HG03521 (cell line): ENCODE data around the gene CREB3.

Experiments
- ATAC-seq: cut with Tn5 transposase; IDR thresholded peaks from one replicate; pipeline ENCODE4 v1.9.1; 2021; ENCODE audit warnings: mild to moderate bottlenecking, moderate library complexity; ENCODE audit not compliant: unreplicated experiment

CREB3 gene

DNA sequence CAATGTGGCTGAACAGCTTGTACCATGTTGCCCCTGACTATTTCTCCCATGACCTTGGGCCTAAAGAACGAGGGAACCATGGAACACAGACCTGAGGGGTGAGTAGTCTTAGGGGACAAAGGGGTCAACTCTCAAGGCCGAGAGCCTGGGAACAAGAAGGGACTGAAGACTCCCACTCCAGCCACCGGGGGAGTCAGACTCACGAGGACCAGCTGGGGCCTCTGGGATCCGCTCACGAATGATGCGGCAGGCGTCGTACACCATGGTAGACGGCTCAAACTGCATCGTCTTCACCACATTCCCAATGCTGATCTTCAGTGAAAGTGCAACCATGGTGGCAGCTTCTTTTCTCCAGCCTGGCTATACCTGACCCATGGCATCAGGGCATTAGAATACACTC lies 7.1 kb upstream of the CREB3 start:
- ATAC-seq, result no peak

DNA sequence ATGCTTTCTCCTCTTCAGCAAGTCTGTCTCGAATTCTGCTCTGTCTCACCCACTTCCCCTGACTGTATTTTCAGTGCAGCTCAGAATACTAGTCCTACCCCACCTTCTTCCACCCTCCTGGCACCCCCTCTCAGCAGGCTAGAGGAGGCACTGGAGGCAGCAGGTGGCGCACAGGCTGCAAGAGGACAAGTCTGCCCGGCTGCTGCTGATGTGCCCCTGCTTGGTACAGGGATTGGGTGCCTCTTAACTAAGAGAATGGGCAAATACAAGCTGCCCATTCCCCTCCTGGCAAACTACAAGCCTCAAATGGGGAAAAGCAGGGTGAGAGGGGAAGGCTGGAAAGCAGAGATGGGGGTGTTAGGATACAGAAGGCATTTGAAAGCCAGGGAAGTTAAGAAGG lies 5.5 kb upstream of the CREB3 start:
- ATAC-seq, result no peak

DNA sequence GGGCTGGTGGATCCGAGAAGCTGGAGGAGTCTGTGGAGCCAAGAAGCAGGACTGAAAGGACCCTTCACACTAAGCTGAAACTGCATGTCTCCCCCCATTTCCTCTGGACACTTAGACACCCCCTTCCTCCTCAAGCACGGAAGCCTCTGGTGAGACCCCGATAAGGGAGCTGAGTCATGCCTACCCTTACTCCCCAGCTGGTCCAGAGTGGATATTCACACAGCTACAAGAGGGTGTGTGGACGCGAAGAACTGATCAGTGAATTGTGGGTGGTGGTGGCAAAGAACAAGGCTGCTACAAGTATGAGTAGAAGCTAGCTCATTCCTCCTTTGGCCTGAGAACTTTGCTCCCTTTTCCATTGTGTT lies 4.8 kb upstream of the CREB3 start:
- no peak for ATAC-seq

DNA sequence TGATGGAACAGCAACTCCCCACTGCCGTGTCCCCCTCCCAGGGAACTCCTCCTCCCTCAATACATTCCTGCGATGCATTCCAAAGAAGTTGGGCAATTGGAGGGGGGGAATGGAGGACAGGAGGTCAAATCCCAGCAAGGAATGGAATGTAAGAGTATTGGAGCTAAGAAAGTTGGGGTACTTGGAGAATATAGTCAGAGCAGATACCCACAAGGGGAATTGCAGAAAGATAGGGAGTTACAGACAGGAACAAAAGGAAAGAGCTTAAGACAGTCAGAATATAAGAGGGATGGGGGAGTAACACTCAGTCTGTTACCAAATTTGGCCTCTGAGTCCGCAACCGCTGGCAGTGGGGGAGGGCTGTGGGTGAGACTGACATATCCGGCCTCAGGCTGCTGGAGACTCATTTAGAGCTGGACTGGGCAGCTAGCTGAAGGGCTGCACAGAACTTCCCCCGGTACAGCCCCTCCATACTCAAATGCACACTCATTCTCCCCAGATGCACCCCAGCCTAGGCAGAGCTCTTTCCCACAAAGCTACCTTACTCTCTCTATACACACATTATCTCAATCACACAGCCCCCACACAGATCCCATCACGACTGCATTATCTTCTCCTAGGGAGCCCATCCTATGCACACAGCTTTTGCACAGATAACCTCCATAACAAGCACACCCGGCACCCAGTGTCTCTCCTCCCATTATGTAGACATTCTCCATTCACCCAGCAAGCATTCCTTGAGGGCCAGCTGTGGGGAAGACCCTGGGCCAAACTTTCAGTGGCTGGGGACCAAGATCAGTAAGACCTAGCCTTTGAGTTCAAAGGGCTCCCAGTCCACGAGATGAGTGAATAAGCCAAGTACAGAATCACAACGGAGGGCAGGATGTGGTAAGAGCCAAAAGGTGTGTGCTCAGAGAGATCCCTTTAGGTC lies 4.2 kb upstream of the CREB3 start:
- no peak for ATAC-seq

DNA sequence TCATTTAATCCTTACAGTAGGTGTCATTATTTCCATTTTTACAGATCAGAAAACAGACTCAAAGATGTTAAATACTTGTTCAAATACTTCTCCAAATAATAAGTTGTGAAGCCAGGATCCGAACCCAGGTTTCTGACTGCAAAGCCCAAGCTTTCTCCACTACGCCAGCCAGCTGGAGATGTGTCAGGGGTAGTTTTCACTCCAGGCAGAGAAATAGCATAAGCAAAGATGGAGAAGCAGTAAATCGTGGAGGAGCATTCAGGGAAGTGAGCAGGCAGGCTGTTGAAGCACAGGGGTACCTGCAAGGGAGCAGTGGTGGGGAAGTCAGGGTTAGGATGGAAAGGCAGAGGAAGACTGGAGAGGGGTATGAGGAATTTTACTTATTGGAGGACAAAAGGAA lies 3.4 kb upstream of the CREB3 start:
- no peak for ATAC-seq

DNA sequence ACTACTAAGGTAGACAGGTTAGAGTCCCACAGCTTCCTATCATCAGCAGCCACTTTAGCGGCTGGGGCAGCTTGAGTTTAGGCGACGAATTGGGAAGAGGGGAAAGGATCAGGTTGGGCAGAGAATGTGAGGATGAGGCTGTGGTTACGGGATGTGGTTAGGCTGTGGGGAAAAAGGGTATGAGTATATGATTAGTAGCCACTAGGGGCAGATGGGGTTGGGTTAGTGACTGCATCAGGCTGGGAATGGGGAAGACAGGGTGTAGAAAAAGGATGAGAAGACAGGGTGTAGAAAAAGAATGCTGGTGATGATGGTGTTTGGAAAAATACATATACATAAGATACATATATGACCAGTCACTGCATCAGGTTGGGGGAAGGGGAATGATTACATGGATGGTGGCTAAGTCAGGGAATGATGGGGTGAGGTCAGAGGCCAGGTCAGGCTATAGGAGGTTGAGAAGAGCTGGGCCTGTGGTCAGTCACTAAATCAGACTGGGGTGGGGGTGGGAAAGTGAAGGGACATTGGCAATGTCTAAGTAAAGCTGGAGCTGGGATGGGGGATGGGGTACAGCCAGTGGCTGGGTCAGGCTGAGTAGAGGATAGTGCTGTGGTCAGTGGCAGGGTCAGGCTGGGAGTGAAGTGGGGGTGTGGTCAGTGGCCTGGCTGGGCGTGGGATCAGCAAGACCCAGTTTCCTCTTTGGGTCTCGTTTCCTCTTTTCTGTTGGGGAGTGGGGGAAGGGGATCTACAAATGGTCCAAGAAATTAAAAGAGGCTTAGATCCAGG lies 2.6 kb upstream of the CREB3 start:
- no peak for ATAC-seq

DNA sequence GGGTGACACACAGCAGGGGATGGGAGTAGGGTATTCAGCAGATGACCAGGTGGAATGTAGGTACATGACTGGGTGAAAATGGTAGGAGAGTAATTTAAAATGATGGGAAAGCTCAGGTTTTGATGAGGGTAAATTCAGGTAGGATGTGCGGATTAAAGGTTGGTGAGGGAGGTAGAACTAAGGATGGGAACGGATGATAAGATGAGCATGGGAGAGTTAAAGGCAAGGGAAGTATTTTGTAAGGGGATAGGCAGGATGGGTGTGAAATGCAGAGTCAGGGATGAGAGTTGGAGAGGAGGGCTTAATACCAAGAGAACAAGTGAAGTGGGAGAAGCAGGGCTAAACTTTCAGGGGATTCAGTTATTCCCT lies 2.0 kb upstream of the CREB3 start:
- ATAC-seq, result no peak

DNA sequence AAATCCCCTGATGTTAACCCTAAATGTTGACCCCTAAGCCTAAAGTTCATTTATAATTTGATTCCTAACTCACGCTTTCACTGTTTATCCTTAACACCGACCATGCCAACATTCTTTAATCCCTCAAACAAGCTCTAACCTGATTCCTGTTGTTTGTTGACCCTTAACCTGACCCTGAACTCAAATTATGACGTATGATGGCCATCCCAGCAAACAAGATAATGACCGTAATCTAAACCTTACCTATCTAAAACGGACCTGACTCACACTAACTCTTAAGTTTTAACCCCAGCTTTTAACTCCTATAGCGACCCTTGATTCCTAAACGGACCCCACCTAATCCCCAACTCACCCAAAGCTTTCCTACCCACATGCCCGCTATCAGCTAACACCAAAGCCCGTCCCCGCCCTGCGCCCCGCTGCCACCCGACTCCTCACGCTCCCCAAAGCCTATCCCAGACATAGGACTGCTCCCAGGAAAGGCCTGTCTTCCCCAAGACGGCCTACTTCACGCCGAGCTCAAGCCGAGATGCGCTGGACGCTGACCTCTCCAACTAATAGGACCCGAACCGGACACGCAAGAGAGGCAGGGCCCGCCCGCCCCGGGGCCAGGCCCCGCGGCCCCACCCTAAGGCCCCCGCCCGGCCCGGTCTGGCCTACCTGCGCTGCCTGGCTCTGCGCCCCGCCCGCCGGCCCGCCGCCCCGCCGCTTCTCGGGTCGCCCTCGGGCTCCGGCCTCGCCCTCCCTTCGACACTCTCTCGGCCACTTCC lies 866 bp upstream of the CREB3 start:
- no peak for ATAC-seq

DNA sequence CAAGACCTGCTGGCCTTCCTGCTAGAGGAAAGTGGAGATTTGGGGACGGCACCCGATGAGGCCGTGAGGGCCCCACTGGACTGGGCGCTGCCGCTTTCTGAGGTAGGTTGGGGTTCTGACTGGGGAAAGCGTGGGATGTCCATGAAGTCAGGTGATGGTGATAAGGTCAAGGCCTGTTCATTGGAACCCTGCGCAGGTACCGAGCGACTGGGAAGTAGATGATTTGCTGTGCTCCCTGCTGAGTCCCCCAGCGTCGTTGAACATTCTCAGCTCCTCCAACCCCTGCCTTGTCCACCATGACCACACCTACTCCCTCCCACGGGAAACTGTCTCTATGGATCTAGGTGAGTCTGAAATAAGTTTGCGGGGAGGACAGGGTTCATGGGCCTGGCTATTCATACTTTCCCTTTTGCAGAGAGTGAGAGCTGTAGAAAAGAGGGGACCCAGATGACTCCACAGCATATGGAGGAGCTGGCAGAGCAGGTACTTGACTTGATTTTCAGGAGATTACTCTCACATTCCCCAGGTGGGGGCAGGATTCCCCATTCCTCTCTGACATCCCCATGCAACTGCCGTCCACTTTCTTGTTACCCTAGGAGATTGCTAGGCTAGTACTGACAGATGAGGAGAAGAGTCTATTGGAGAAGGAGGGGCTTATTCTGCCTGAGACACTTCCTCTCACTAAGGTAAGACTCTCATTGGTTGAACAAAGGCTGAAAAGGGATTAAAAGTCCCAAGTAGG lies 505 bp downstream of the CREB3 start:
- ATAC-seq, result peak; percentile 1

DNA sequence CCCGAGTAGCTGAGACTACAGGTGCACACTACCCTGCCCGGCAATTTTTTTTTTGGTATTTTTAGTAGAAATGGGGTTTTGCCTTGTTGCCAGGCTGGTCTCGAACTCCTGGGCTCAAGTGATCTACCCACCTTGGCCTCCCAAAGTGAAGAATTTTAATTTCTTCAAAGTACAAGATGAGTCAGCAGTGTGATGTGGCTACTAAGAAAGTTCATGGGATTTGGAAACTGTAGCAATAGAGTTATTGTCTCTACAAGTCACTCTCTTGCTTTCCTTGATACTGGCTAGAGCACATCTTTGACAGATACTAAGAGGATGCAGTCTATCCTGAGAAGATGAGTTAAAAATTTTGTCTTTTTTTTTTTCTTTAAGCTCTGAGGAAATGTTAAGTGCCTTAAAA lies 1.6 kb downstream of the CREB3 start:
- no peak for ATAC-seq

DNA sequence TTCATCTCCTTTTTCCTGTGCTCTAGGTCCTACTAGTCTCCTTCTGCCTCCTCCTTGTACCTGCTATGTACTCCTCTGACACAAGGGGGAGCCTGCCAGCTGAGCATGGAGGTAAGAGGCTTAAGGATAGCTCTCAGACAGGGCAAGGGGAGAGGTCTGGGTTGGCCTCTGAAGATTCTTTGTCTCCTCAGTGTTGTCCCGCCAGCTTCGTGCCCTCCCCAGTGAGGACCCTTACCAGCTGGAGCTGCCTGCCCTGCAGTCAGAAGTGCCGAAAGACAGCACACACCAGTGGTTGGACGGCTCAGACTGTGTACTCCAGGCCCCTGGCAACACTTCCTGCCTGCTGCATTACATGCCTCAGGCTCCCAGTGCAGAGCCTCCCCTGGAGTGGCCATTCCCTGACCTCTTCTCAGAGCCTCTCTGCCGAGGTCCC lies 3.8 kb downstream of the CREB3 start:
- ATAC-seq, result no peak

DNA sequence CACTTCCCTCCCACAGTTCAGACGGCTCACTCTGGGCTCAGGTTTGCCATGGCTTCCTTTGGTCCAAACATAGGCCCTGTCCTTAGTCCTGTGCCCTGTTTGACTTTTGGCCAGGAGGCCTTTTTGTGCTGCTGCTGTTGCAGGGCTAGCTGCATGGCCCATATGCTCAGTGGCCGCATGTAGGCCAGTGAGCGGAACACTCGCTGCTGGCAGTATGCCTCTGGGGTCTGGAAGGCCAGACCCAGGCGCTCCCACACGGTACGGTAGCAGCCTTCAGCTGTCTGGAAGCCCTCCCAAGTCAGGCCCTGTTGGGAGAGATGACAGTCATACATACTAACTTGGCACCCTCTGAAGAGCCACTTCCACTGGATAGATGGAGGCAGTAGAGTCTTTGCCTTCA lies 4.7 kb downstream of the CREB3 start:
- ATAC-seq, result no peak

DNA sequence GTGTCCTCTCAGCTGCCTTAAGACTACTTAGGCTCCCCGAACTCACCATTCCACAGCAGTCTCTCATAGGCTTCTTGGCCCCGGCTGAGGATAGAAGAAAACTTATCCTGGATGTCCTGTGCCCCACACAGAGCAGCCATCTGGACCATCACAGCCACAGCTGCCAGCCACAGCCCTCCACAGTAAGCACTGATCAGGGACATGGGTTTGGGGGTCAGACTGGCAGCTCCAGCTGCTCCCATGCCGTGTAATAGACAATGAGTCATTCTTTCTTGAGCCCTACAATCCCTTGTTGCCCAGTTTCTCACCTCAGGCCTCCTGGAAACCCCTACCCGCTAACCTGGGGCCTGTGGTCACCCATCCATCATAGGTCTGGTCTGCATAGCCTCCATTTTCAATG lies 5.7 kb downstream of the CREB3 start:
- no peak for ATAC-seq

DNA sequence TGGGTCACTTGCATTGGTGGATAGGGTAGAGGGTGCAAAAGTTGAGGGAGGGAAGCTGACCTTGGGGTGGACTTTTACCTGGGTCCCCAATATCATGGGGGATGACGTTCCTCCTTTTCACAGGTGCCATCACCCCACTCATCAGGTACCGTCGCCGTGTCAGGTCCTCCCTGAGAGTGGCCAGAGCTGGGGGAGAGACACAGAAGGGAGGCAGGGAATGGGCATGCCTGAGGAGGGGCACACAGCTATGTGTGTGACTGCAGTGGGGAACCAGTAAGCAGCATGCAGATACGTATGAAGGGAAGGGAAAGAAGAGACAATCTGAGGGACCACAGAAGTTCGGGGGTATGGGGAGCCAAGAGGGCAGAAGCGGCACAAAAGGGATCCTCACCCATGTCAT lies 6.5 kb downstream of the CREB3 start:
- no peak for ATAC-seq

DNA sequence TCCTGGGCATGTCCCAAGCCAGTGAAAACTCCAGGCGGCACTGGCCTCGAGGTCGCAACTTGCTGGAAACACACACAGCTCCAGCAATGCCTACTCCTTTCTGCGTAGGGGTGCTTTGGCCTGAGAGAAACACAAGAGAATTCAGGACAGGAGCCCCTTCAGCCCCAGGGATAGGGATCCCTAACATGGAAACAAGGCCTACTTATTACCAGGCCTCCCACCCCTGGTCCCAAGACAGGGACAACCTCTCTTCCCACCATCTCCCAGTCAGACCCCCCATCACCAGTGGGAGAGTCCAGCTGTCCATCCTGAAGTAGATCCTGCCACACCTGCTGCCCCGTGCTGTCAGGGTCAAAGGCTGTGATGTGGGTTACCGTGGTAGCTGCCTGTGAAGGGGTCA lies 7.8 kb downstream of the CREB3 start:
- ATAC-seq, result no peak

DNA sequence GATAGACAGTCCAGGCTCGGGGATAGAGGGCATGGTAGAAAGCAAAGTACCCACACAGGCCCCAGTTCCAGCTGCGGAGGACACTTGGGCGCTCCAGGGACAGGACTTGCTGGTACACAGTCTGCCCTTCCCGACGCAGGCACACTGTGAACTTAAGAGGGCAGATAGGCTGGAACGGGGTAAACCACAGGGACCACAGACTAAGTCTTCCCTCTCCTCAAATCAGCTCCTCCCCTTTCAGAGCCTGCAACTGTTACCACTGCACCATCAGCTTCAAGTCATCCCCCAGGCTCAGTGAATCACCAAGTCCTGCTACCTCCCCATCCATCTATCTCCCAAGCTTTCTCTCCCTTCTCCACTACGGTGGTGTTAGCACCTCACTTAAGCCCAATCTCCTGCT lies 9.3 kb downstream of the CREB3 start:
- ATAC-seq, result no peak

DNA sequence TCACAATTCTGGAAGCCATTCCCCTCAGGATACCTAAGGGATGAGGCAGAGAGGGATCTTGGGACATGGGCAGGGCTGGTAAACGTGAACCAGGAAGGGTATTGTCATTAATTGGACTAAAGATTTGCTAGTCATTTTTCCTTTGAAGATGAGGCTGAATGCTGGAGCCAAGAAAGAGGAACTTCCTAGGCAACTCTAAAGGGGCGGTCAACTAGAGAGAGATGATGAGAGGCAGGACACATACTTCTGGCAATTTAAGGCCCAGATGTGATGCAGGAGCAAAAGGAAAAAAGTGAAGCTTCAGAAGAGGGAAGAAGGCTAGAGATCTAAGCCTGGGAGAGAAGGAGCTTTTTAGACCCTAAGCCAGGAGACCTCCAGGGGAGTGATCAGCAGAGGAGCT lies 11.0 kb downstream of the CREB3 start:
- ATAC-seq, result no peak

DNA sequence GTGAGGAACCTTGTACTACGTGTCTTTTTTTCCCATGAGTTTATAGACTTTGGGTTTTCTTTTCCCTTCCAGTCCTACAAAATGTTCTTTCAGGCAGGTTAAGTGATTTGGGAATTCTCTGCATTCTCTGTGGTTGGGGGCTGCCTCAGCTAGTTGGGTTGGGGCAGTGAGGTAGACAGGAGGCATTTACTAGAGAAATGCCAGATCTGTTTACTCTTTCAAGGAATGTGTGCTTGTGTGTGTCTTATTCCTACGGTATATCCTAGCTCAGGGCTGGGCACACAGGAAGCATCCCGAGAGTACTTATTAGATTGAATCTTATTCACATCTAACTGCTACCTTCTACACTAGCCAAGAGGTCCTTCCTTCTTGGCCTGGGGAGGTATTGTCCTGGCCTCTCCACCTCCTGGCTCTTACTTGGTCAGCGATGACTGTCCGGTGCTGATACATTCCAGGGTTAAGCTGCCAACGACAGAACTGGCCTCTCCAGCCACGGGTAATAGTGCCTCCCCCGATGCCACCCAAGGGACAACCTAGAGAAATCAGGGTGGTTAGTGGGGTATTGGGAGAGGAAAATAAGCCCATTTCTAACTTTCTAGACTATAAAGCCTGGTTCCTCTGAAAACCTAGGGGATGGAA lies 11.5 kb downstream of the CREB3 start:
- ATAC-seq, result no peak

DNA sequence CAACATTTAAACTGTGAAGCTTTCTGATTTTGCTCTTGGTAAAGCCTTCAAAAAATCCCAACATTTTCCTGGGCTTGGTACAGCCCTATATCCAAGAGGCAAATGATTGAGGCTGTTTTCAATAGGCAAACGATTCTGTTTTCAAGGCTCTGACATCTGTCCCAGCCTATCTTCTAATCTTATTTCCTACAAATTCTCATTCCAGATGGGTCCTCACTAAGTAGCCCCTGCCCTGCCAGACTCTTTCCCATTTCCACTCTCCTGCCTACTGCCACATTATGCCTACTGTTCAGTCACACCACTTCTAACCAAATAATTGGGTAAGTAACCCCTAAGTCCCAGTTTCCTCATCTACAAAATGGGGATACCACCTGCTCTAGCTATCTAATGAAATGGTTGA lies 13.1 kb downstream of the CREB3 start:
- no peak for ATAC-seq

DNA sequence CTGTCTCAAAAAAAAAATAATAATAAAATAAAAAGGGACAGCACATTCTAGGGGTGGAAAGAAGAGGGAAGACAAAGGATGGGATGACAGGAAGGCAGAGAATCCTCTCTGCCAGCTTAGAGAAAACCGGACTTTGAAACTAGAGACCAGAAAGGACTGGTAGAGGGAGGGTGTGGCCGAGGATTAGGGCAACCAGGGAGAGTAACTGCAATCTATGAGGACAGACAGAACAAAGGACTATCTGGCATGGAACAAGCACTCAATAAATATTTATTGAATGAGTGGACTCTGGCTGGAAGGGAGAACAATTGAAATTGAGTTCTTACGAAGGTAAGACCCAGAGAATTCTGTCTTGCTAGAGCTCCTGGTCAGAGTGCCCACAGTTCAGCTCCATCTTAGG lies 14.1 kb downstream of the CREB3 start:
- ATAC-seq, result no peak
